Thoracic aorta (tissue), 2 donors: ENCODE results near the gene GGACT. TPM values are rescaled to one million over a fixed set of nuclear protein-coding genes. Genes with fewer than 3 reads are reported as not detected.

Experiments used
- ATAC-seq: fragments of 150-250 bp; one replicate; pipeline ENCODE4 v1.8.0; 2017; ENCODE audit warnings: low read depth; ENCODE audit not compliant: insufficient number of reproducible peaks, low FRiP score
- DNase-seq: peaks from one replicate; pipeline ENCODE4 v3.0.0-alpha.2; 2020; ENCODE audit warnings: low spot score
- H3K27ac ChIP-seq, 2 donors: fragments of 200-600 bp; sonication (generic); 1 replicate in 1 of 2; 2 replicates in 1 of 2; pipeline ENCODE4 v1.5.1; 2016; ENCODE audit warnings: mild to moderate bottlenecking in 2 of 2, moderate library complexity in 2 of 2
- H3K27me3 ChIP-seq: fragments of 200-600 bp; sonication (generic); replicated peaks from 2 replicates; pipeline ENCODE4 v1.6.0; 2016; ENCODE audit warnings: mild to moderate bottlenecking; ENCODE audit not compliant: insufficient read depth
- H3K36me3 ChIP-seq: fragments of 200-600 bp; sonication (generic); one replicate; pipeline ENCODE4 v1.5.1; 2016
- H3K4me1 ChIP-seq, 2 donors: fragments of 200-600 bp; sonication (generic); 1 replicate in 1 of 2; 2 replicates in 1 of 2; pipeline versions ENCODE4 v1.5.1 to v1.6.0; 2016; ENCODE audit warnings: low read depth in 2 of 2, mild to moderate bottlenecking in 1 of 2; ENCODE audit not compliant: control insufficient read depth in 1 of 2
- H3K4me3 ChIP-seq: fragments of 200-600 bp; sonication (generic); 2 replicates; pipeline ENCODE4 v1.5.1; 2016; ENCODE audit warnings: mild to moderate bottlenecking
- H3K9me3 ChIP-seq: fragments of 200-600 bp; sonication (generic); 2 replicates; pipeline ENCODE4 v1.5.1; 2016
- total RNA-seq, 2 donors: library from RNA; depleted of rRNA; stranded (reverse); fragments of >200 nt; gene quantifications; one replicate each; pipeline versions ENCODE4 v1.1.0 to v1.2.3, GENCODE V29; 2016
- TF ChIP-seq, protein P1 (sequence below): fragments of 200-600 bp; sonication (generic); IDR thresholded peaks from one replicate; pipeline ENCODE4 v1.5.1; 2019; ENCODE audit warnings: antibody characterized with exemption

GGACT gene
- total RNA-seq, 2 donors from 2014 or later, result 0.27 to 0.92 TPM

GRCh38 chr13:100503622-100504021, 85.0 kb downstream of the GGACT start:
- DNase-seq (no peak), ATAC-seq (no peak)
- TF ChIP-seq, protein P1, sequence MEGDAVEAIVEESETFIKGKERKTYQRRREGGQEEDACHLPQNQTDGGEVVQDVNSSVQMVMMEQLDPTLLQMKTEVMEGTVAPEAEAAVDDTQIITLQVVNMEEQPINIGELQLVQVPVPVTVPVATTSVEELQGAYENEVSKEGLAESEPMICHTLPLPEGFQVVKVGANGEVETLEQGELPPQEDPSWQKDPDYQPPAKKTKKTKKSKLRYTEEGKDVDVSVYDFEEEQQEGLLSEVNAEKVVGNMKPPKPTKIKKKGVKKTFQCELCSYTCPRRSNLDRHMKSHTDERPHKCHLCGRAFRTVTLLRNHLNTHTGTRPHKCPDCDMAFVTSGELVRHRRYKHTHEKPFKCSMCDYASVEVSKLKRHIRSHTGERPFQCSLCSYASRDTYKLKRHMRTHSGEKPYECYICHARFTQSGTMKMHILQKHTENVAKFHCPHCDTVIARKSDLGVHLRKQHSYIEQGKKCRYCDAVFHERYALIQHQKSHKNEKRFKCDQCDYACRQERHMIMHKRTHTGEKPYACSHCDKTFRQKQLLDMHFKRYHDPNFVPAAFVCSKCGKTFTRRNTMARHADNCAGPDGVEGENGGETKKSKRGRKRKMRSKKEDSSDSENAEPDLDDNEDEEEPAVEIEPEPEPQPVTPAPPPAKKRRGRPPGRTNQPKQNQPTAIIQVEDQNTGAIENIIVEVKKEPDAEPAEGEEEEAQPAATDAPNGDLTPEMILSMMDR, result no peak

DNA sequence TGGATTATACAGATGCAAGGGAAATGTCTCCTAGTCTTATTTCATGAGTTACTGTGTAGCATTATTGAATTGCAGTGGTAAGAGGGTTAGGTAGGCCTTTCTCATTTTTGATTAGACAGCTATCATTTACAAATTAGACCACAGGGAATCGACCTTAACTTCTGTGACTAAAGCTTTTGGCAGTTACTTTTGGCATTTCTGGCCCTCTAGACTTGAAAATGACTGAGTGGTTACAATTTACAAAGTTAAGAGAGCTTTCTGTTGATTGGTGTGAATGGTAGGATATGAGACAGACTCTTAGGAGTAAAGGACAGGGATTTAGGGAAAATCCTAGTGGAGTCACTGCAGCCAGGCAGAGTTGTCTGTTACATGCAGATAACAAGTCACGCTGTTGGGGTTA, 86.1 kb downstream of the GGACT start:
- Histone ChIP-seq H3K9me3 (no peaks in the 10 kb centered on the region), H3K4me3 (no peak overlapping the region), H3K36me3 (no peaks in the 10 kb centered on the region), H3K27me3 (no peaks in the 10 kb centered on the region), H3K4me1 (no peaks in the 10 kb centered on the region), H3K27ac (no peak overlapping the region)
- TF ChIP-seq, protein P1, result no peak
- ATAC-seq (no peak), DNase-seq (no peak)

More at GRCh38 chr13:100503622-100504021, 85.0 kb downstream of the GGACT start:
- H3K9me3 ChIP-seq, result no peaks in the 10 kb centered on the region
- no peaks in the 10 kb centered on the region for H3K27me3 ChIP-seq
- H3K27ac ChIP-seq, result no peak overlapping the region
- no peak overlapping the region for H3K4me3 ChIP-seq
- no peaks in the 10 kb centered on the region for H3K36me3 ChIP-seq
- no peaks in the 10 kb centered on the region for H3K4me1 ChIP-seq

- no peaks in the 10 kb centered on the region for H3K36me3 ChIP-seq
- ATAC-seq (no peak), DNase-seq (no peak)
- H3K27ac ChIP-seq, result no peak overlapping the region
- TF ChIP-seq, protein P1, result no peak
- H3K9me3 ChIP-seq, result no peaks in the 10 kb centered on the region
- H3K4me3 ChIP-seq, result no peak overlapping the region
- no peaks in the 10 kb centered on the region for H3K4me1 ChIP-seq
- H3K27me3 ChIP-seq, result no peaks in the 10 kb centered on the region
Measured at GRCh38 chr13:100497389-100497788, 91.2 kb downstream of the GGACT start.

DNA sequence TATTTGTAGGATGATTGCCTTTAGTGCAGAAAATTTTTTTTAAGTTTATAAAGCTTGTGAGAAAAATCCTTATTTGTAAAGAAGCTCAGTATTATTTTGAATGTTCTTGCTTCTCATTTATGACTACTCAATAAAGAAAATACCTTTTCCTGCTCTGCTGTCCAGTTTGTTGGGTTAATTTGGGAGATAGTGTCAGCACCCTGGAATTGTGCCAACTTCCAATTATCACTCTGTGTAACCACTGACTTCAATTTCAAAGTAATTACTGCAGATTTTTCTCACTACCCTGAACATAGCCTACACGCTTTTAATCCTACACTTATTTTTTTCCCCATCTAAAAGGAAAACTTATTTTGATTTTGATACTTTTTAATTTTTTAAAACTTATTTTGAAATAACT, 93.1 kb downstream of the GGACT start:
- no peaks in the 10 kb centered on the region for H3K9me3 ChIP-seq
- no peaks in the 10 kb centered on the region for H3K4me1 ChIP-seq
- H3K4me3 ChIP-seq, result no peak overlapping the region
- TF ChIP-seq, protein P1, result no peak
- H3K36me3 ChIP-seq, result no peaks in the 10 kb centered on the region
- H3K27ac ChIP-seq, result no peak overlapping the region
- H3K27me3 ChIP-seq, result no peaks in the 10 kb centered on the region
- DNase-seq (no peak), ATAC-seq (no peak)

DNA sequence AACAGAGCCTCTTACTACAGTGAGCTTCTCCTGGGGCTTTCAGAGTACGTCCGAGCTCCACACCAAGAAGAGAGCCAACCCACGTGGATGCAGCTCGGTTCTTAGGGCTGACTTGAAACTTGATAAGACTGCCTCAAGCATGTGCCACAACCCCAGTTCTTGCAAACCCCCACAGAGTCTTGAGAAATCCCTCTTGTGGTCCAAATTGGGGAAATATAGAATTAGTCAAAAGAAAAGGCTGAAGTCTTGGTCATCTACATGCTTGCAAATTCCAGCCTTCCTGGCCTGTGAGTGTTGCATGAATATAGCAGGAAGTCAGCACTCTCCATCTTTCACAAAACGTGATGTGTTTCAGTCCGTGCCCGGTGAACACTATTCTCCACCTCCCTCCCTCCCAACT, 95.2 kb downstream of the GGACT start:
- Histone ChIP-seq H3K9me3 (no peaks in the 10 kb centered on the region), H3K27ac (no peak overlapping the region), H3K27me3 (no peaks in the 10 kb centered on the region), H3K4me3 (no peak overlapping the region), H3K4me1 (no peaks in the 10 kb centered on the region), H3K36me3 (no peaks in the 10 kb centered on the region)
- DNase-seq (no peak), ATAC-seq (no peak)
- TF ChIP-seq, protein P1, result no peak
